Measurements from ENCODE around the gene PITX1. TPM values are rescaled to one million over a fixed set of nuclear protein-coding genes. Genes with fewer than 3 reads are reported as not detected.
A peak's percentile ranks its signal among the peaks of the same experiment; 100 is the strongest.

The PITX1 gene
- total RNA-seq, 2 experiments from 2014 or later = 56.3 to 76.4 TPM

DNA sequence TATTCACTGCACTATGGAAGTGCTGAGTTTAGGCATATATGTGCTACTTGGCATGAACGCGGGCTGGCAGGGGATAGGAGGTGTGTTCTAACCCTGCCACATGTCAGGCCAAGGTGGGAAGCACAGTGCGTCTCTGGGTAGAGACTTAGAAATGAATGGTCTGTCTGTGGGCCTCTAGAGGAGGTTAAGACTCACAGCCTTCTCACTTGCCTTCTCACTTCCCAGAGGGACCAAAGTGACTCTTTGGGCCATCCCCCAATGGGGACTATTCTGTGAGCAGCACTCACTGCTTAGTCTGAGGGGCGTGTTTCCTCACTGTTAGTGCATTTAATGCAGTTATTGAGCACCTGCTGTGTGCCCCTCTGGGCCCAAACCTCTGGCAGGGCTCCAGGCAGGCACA lies 2.4 kb upstream of the PITX1 start:
- Histone ChIP-seq H3K4me1 (ENCODE audit: insufficient read depth, low read length, poor library complexity, severe bottlenecking) (peaks cover 55% of the 10 kb centered on the region), H3K79me2 (ENCODE audit: insufficient read depth, low read depth, low read length) (peaks cover 33% of the 10 kb centered on the region), H3K4me3 (ENCODE audit: low read depth, low read length, poor library complexity, severe bottlenecking) (no peak overlapping the region), H2AFZ (ENCODE audit: low read length) (no peak overlapping the region), H3K27ac (ENCODE audit: low read depth, low read length, poor library complexity, severe bottlenecking) (no peak overlapping the region), H3K9me3 (ENCODE audit: low read length) (no peaks in the 10 kb centered on the region), H3K36me3 (ENCODE audit: insufficient read depth, low read length) (peaks cover 13% of the 10 kb centered on the region; the same call in 1 of the 2 replicates), H4K20me1 (ENCODE audit: insufficient read depth, low read length) (peaks cover 10% of the 10 kb centered on the region; the same call in 1 of the 2 replicates), H3K4me2 (ENCODE audit: low read length) (peak overlapping the region; percentile 10; the same call in 1 of the 2 replicates), H3K9me2 (ENCODE audit: insufficient read depth, low read length) (no peaks in the 10 kb centered on the region)
- intact Hi-C loops (cut with micrococcal nuclease; ENCODE audit: unreplicated experiment) = loop anchor here (10.0 kb wide), 1 partner anchor 512 kb away; the partner anchor contains the start of gene JADE2
- no peak for TF ChIP-seq EZH2phosphoT487 (IDR thresholded peaks at IDR 0.05; ENCODE audit: borderline replicate concordance, low read depth, low read length)
- TF ChIP-seq, protein P1, sequence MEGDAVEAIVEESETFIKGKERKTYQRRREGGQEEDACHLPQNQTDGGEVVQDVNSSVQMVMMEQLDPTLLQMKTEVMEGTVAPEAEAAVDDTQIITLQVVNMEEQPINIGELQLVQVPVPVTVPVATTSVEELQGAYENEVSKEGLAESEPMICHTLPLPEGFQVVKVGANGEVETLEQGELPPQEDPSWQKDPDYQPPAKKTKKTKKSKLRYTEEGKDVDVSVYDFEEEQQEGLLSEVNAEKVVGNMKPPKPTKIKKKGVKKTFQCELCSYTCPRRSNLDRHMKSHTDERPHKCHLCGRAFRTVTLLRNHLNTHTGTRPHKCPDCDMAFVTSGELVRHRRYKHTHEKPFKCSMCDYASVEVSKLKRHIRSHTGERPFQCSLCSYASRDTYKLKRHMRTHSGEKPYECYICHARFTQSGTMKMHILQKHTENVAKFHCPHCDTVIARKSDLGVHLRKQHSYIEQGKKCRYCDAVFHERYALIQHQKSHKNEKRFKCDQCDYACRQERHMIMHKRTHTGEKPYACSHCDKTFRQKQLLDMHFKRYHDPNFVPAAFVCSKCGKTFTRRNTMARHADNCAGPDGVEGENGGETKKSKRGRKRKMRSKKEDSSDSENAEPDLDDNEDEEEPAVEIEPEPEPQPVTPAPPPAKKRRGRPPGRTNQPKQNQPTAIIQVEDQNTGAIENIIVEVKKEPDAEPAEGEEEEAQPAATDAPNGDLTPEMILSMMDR (conservative IDR thresholded peaks at IDR 0.05; ENCODE audit: low read length) = no peak
- BruUV-seq (replicated peaks) = no TSS peak
- ChIA-PET CTCF (ENCODE audit: unreplicated experiment) (no interaction called here), POLR2A (interaction anchor here (1.2 to 1.3 kb wide), 2 partner anchors 12 to 17 kb away, joined by 3 to 4 read pairs; no protein-coding TSS in a partner anchor)
- DNase-seq (ENCODE audit: low spot score) = no peak

DNA sequence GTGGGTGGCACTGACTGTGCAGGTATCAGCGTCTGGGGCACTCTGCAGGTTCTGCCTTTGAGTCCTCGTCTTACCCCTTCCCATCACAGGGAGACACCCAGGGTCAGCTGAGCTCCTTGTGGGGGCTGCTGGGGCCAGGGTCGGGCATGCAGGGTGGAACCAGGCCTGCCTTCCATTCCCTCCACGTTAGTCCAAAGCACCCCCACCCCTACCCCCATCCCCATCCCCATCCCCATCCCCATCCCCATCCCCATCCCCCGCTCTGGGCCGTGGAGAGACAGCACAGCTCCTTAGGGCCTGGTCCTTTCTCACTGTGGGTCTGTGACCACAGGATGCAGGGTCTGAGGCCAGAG lies 1.6 kb upstream of the PITX1 start:
- peaks cover 56% of the 10 kb centered on the region for H3K4me1 ChIP-seq (ENCODE audit: insufficient read depth, low read length, poor library complexity, severe bottlenecking)
- peaks cover 40% of the 10 kb centered on the region for H3K79me2 ChIP-seq (ENCODE audit: insufficient read depth, low read depth, low read length)
- ChIA-PET CTCF (ENCODE audit: unreplicated experiment) (no interaction called here), POLR2A (interaction anchor here (0.9 to 2.1 kb wide), 4 partner anchors 10 to 18 kb away, joined by 3 to 8 read pairs (median 6); no protein-coding TSS in a partner anchor)
- peak overlapping the region; percentile 84 for H3K4me3 ChIP-seq (ENCODE audit: low read depth, low read length, poor library complexity, severe bottlenecking)
- intact Hi-C loops (cut with micrococcal nuclease; ENCODE audit: unreplicated experiment) = loop anchor here (10.0 kb wide), 1 partner anchor 511 kb away; the partner anchor contains the start of gene JADE2
- DNase-seq (ENCODE audit: low spot score) = no peak
- peak overlapping the region; percentile 98 for H3K4me2 ChIP-seq (ENCODE audit: low read length)
- no peaks in the 10 kb centered on the region for H3K9me3 ChIP-seq (ENCODE audit: low read length)
- TF ChIP-seq, protein P1 (conservative IDR thresholded peaks at IDR 0.05; ENCODE audit: low read length) = no peak
- no peak for TF ChIP-seq EZH2phosphoT487 (IDR thresholded peaks at IDR 0.05; ENCODE audit: borderline replicate concordance, low read depth, low read length)
- no peaks in the 10 kb centered on the region for H3K9me2 ChIP-seq (ENCODE audit: insufficient read depth, low read length)
- no peak overlapping the region for H2AFZ ChIP-seq (ENCODE audit: low read length)
- peaks cover 20% of the 10 kb centered on the region; the same call in 1 of the 2 replicates for H3K36me3 ChIP-seq (ENCODE audit: insufficient read depth, low read length)
- no TSS peak for BruUV-seq (replicated peaks)
- peaks cover 10% of the 10 kb centered on the region; the same call in 1 of the 2 replicates for H4K20me1 ChIP-seq (ENCODE audit: insufficient read depth, low read length)
- H3K27ac ChIP-seq (ENCODE audit: low read depth, low read length, poor library complexity, severe bottlenecking) = no peak overlapping the region
